ENCODE data around the gene CORIN.
"Not testable (repeated sequence)": the region's sequence is repeated elsewhere in the genome, so short reads cannot be mapped to it uniquely, and the experiment has no call there.

CORIN gene

DNA sequence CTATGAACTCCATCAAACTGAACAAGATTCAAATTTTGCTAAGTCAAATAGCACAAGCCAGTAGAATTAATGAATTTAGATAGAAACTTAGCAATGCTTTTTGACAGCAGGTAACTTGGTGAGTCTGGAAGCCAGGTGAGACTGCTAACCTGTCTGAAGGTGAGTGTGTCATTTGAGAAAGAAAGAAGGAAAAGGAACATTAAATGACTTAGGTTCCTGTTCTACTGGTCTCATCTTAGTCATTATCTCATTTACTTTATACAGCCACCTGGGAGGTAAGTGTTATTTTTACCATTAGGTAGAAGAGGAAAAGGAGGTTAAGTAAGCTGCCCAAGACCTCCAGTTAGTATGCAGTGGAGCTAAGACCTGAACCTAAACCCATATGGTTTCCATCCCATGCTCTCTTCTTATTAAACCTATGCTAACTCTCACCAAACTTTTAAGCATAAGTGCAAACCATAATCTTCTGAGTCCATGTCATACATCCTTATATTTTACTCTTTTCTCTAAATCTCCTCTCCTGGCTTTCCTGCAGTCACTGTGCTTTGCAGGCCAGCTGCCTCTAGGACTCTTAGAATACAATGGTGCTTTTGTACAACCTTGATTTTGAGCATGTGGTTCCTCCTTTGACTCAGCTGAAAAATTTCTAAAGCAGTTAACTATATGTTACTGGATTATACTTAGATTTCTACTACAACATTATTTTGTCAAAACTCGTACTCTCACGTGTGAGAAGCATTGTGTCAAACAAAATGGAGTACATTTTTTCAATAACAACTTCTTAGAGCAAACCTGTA, 284.3 kb downstream of the CORIN start:
- no peak for DNase-seq

- no peak for DNase-seq
Measured at GRCh38 chr4:47551682-47552081, 286.2 kb downstream of the CORIN start.

DNA sequence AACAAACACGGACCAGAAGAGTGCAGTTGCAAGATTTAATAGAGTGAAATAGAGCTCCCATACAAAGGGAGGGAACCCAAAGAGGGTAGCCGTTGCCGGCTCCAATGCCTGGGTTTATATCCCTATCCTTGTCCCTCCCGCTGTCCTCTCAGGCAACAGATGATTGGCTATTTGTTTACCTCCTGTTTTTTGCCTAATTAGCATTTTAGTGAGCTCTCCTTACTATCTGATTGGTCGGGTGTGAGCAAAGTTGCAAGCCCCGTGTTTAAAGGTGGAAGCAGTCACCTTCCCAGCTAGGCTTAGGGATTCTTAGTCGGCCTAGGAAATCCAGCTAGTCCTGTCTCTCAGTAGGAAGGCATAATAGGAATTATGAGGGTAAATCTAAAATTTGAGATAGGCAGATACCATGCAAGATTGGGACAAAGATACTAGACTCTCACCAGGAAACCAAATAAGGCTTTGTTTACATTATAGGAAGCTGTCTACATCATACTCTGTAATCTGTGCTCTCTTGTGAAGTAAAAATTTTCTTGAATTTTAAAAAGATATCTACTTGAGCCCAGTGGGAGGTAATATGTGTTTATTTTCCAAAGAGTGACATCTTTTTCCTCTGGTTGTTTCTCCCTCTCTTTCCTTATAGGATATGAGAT, 286.8 kb downstream of the CORIN start:
- DNase-seq, result no peak

GRCh38 chr4:47550357-47550756, 287.5 kb downstream of the CORIN start:
- DNase-seq, result not testable (repeated sequence)

All from GF-D8 (cell line).